SK-N-MC (cell line): ENCODE measurements around the gene GMDS.

Experiments
- EZH2 ChIP-seq: fragments of 200-600 bp; sonication (generic); IDR thresholded peaks from one replicate; pipeline ENCODE4 v1.6.1; 2017; ENCODE audit warnings: antibody characterized with exemption
- POLR2AphosphoS5 ChIP-seq: IDR thresholded peaks from 2 replicates; pipeline ENCODE4 v1.6.1; 2012; ENCODE audit warnings: mild to moderate bottlenecking, low read depth, low read length, borderline replicate concordance

DNA sequence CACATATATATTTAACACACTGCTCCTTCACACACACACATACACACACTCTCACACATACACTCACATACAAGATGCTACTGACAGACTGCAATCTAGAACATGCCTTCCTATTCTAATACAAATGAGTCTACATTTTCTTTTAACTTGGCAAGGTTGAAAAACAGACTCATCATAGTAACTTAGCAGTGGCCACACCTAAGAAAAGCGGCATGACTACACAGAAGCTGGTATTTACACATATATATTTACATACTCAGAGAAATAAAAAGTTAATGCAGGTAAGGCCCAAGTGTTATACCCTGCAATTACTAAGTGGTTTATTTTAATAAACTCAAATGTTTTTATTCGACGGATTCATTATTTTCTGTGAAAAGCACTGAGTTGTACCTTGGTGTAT lies 426.4 kb downstream of the GMDS start:
- TF ChIP-seq EZH2 (no peak), POLR2AphosphoS5 (no peak)
